ENCODE results near the gene HLA-C. TPM values are rescaled to one million over a fixed set of nuclear protein-coding genes. Genes with fewer than 3 reads are reported as not detected.
A peak's percentile ranks its signal among the peaks of the same experiment; 100 is the strongest.

The HLA-C gene
- total and polyA plus RNA-seq, 4 donors: 125 to 1,234 (median 712) TPM

DNA sequence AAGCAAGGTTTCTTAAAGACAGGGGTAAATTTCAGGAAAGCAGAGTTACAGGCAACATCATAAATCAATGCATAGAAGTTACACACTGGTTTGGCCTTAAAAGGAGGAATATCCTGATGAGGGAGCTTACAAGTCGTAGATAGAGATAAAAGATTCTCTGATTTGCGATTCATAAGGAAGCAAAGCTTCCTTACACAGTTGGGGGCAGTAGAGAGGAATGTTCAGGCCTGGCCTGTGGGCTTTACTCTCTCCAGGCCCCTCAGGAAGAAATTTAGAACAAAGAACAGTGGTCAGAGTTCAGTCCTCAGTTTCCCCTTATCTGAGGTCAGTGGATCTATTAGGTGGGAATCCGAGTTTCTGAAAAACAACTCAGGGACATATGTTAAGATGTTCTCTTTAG lies 19.3 kb downstream of the HLA-C start:
- TF ChIP-seq, protein P1, sequence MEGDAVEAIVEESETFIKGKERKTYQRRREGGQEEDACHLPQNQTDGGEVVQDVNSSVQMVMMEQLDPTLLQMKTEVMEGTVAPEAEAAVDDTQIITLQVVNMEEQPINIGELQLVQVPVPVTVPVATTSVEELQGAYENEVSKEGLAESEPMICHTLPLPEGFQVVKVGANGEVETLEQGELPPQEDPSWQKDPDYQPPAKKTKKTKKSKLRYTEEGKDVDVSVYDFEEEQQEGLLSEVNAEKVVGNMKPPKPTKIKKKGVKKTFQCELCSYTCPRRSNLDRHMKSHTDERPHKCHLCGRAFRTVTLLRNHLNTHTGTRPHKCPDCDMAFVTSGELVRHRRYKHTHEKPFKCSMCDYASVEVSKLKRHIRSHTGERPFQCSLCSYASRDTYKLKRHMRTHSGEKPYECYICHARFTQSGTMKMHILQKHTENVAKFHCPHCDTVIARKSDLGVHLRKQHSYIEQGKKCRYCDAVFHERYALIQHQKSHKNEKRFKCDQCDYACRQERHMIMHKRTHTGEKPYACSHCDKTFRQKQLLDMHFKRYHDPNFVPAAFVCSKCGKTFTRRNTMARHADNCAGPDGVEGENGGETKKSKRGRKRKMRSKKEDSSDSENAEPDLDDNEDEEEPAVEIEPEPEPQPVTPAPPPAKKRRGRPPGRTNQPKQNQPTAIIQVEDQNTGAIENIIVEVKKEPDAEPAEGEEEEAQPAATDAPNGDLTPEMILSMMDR (IDR thresholded peaks at IDR 0.05; ENCODE audit: control extremely low read depth, extremely low read depth): no peak
- no peaks in the 10 kb centered on the region for H3K36me3 ChIP-seq (ENCODE audit: control insufficient read depth in 4 of 4, insufficient read depth in 4 of 4, low read length in 4 of 4)
- H3K27me3 ChIP-seq (ENCODE audit: control insufficient read depth in 3 of 3, insufficient read depth in 3 of 3, low read length in 2 of 3): no peaks in the 10 kb centered on the region
- no peak overlapping the region for H3K4me3 ChIP-seq
- H3K27ac ChIP-seq (ENCODE audit: low read depth in 1 of 2, low read length in 1 of 2): no peak overlapping the region
- no peak for DNase-seq
- H3K9ac ChIP-seq (ENCODE audit: insufficient read depth in 1 of 2, low read length in 2 of 2): no peak overlapping the region
- 19 to 21% methylated on average over 3 of the region's 3 CpGs for WGBS, 2 donors
- no peaks in the 10 kb centered on the region for H3K9me3 ChIP-seq (ENCODE audit: control insufficient read depth in 4 of 4, insufficient read depth in 3 of 4, low read length in 3 of 4)
- peaks cover 0 to 6% (median 0%) of the 10 kb centered on the region in 5 donors for H3K4me1 ChIP-seq (ENCODE audit: control insufficient read depth in 5 of 5, insufficient read depth in 5 of 5, low read length in 5 of 5)
- no peak for ATAC-seq (ENCODE audit: insufficient read depth, low FRiP score)

- 53 to 56% methylated on average over 4 of the region's 4 CpGs for WGBS, 2 donors
- ATAC-seq (ENCODE audit: insufficient read depth, low FRiP score): no peak
- DNase-seq: peak in 2 of 3 donors; percentile 49 to 75
Observed at GRCh38 chr6:31251261-31251660, 20.6 kb downstream of the HLA-C start.

GRCh38 chr6:31249184-31249583 lies 22.7 kb downstream of the HLA-C start:
- WGBS, 2 donors: 72 to 93% methylated on average over 2 of the region's 2 CpGs
- Histone ChIP-seq H3K4me1 (ENCODE audit: control insufficient read depth in 5 of 5, insufficient read depth in 5 of 5, low read length in 5 of 5) (peaks cover 0 to 6% (median 0%) of the 10 kb centered on the region in 5 donors), H3K27ac (ENCODE audit: low read depth in 1 of 2, low read length in 1 of 2) (no peak overlapping the region), H3K4me3 (no peak overlapping the region), H3K27me3 (ENCODE audit: control insufficient read depth in 3 of 3, insufficient read depth in 3 of 3, low read length in 2 of 3) (no peaks in the 10 kb centered on the region), H3K9me3 (ENCODE audit: control insufficient read depth in 4 of 4, insufficient read depth in 3 of 4, low read length in 3 of 4) (no peaks in the 10 kb centered on the region), H3K36me3 (ENCODE audit: control insufficient read depth in 4 of 4, insufficient read depth in 4 of 4, low read length in 4 of 4) (no peaks in the 10 kb centered on the region), H3K9ac (ENCODE audit: insufficient read depth in 1 of 2, low read length in 2 of 2) (no peak overlapping the region)
- DNase-seq (no peak), ATAC-seq (ENCODE audit: insufficient read depth, low FRiP score) (no peak)
- TF ChIP-seq, protein P1 (IDR thresholded peaks at IDR 0.05; ENCODE audit: control extremely low read depth, extremely low read depth): no peak

More at GRCh38 chr6:31251261-31251660, 20.6 kb downstream of the HLA-C start:
- H3K4me1 ChIP-seq (ENCODE audit: control insufficient read depth in 5 of 5, insufficient read depth in 5 of 5, low read length in 5 of 5): peaks cover 0 to 6% (median 0%) of the 10 kb centered on the region in 5 donors
- H3K27ac ChIP-seq (ENCODE audit: low read depth in 1 of 2, low read length in 1 of 2): no peak overlapping the region
- H3K9me3 ChIP-seq (ENCODE audit: control insufficient read depth in 4 of 4, insufficient read depth in 3 of 4, low read length in 3 of 4): no peaks in the 10 kb centered on the region
- H3K36me3 ChIP-seq (ENCODE audit: control insufficient read depth in 4 of 4, insufficient read depth in 4 of 4, low read length in 4 of 4): no peaks in the 10 kb centered on the region
- no peaks in the 10 kb centered on the region for H3K27me3 ChIP-seq (ENCODE audit: control insufficient read depth in 3 of 3, insufficient read depth in 3 of 3, low read length in 2 of 3)
- no peak overlapping the region for H3K4me3 ChIP-seq
- no peak overlapping the region for H3K9ac ChIP-seq (ENCODE audit: insufficient read depth in 1 of 2, low read length in 2 of 2)
- TF ChIP-seq, protein P1 (IDR thresholded peaks at IDR 0.05; ENCODE audit: control extremely low read depth, extremely low read depth): no peak

DNA sequence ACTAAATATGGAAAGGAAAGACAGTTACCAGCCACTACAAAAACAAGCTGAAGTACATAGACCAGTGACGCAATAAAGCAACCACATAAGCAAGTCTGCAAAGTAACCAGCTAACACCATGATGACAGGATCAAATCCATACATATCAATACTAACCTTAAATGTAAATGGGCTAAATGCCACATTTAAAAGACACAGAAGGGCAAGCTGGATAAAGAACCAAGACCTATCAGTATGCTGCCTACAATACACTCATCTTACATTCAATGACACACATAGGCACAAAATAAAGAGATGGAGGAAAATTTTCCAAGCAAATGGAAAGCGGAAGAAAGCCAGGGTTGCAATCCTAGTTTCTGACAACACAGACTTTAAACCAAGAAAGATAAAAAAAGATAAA lies 24.1 kb downstream of the HLA-C start:
- H3K4me3 ChIP-seq: no peak overlapping the region
- DNase-seq (no peak), ATAC-seq (ENCODE audit: insufficient read depth, low FRiP score) (no peak)
- TF ChIP-seq, protein P1 (IDR thresholded peaks at IDR 0.05; ENCODE audit: control extremely low read depth, extremely low read depth): no peak
- no peak overlapping the region for H3K9ac ChIP-seq (ENCODE audit: insufficient read depth in 1 of 2, low read length in 2 of 2)
- WGBS, 2 donors: 92 to 95% methylated on average over 2 of the region's 2 CpGs
- H3K9me3 ChIP-seq (ENCODE audit: control insufficient read depth in 4 of 4, insufficient read depth in 3 of 4, low read length in 3 of 4): no peaks in the 10 kb centered on the region
- H3K27me3 ChIP-seq (ENCODE audit: control insufficient read depth in 3 of 3, insufficient read depth in 3 of 3, low read length in 2 of 3): no peaks in the 10 kb centered on the region
- H3K4me1 ChIP-seq (ENCODE audit: control insufficient read depth in 5 of 5, insufficient read depth in 5 of 5, low read length in 5 of 5): peaks cover 0 to 6% (median 0%) of the 10 kb centered on the region in 5 donors
- H3K27ac ChIP-seq (ENCODE audit: low read depth in 1 of 2, low read length in 1 of 2): no peak overlapping the region
- H3K36me3 ChIP-seq (ENCODE audit: control insufficient read depth in 4 of 4, insufficient read depth in 4 of 4, low read length in 4 of 4): no peaks in the 10 kb centered on the region

All from lung (tissue), 12 donors.